Suprapubic skin (tissue), 3 donors: Measurements from ENCODE around the gene NEBL.

ENCODE experiments used
- CTCF ChIP-seq, 2 donors: fragments of 200-600 bp in 1 of 2; fragments of 450-650 bp in 1 of 2; sonication (generic) in 1 of 2; IDR thresholded peaks; one replicate each; pipeline ENCODE4 v1.5.1; 2016 to 2019; ENCODE audit warnings: antibody characterized with exemption in 2 of 2, mild to moderate bottlenecking in 1 of 2, moderate library complexity in 1 of 2
- EP300 ChIP-seq: sonication (generic); formaldehyde crosslinking; IDR thresholded peaks from one replicate; pipeline ENCODE4 v1.6.1; 2017; ENCODE audit warnings: antibody characterized with exemption
- POLR2A ChIP-seq, 2 donors: fragments of 450-650 bp; IDR thresholded peaks; one replicate each; pipeline ENCODE4 v1.6.1; 2017; ENCODE audit warnings: antibody characterized with exemption in 2 of 2, mild to moderate bottlenecking in 2 of 2, moderate library complexity in 2 of 2

- TF ChIP-seq CTCF (IDR thresholded peaks at IDR 0.05) (no peak), POLR2A (IDR thresholded peaks at IDR 0.05) (no peak), EP300 (no peak)
Observed at GRCh38 chr10:20797290-20797689, 99.8 kb downstream of the NEBL start.
